ENCODE results near the gene PFDN2. TPM values are rescaled to one million over a fixed set of nuclear protein-coding genes. Genes with fewer than 3 reads are reported as not detected.

Gene PFDN2
- total and polyA plus RNA-seq, 10 of the 15 experiments (the other 5 are each of a cell fraction or from before 2014, with no cell fraction given): 30.0 to 141 (median 80.5) TPM

GRCh38 chr1:161161652-161162051 lies 43.8 kb upstream of the PFDN2 start:
- BruUV-seq (replicated peaks): no TSS peak
- 76% methylated on average over 5 of the region's 5 CpGs for WGBS (ENCODE audit: insufficient coverage, insufficient replicate concordance, low lambda C conversion rate, missing lambda C conversion rate)
- Histone ChIP-seq H3K4me3 (no peak overlapping the region), H4K20me1 (ENCODE audit: control insufficient read depth, insufficient read depth) (no peaks in the 10 kb centered on the region), H3K9ac (ENCODE audit: control insufficient read depth, insufficient read depth, low read length) (no peak overlapping the region), H3K27me3 (replicated peaks in 1 of 2; ENCODE audit: control insufficient read depth in 2 of 2, insufficient read depth in 2 of 2, low read length in 1 of 2) (no peaks in the 10 kb centered on the region), H3K36me3 (ENCODE audit: control insufficient read depth in 2 of 2, insufficient read depth in 2 of 2, low read length in 1 of 2) (peaks cover 0 to 16% of the 10 kb centered on the region in 2 experiments; a peak in 3 of 4 replicates), H3K4me2 (ENCODE audit: control insufficient read depth, insufficient read depth) (no peak overlapping the region), H3K27ac (ENCODE audit: control insufficient read depth, insufficient read depth) (no peak overlapping the region), H3K9me3 (replicated peaks; ENCODE audit: control insufficient read depth, insufficient read depth, low read length) (no peaks in the 10 kb centered on the region), H3K79me2 (ENCODE audit: control insufficient read depth, insufficient read depth, low read length) (peaks cover 8% of the 10 kb centered on the region), H2AFZ (ENCODE audit: control insufficient read depth, low read depth, low read length) (no peak overlapping the region), H3K4me1 (ENCODE audit: control insufficient read depth, insufficient read depth, low read length) (peaks cover 15% of the 10 kb centered on the region)
- ChIA-PET SMC1A (ENCODE audit: uncharacterized antibody, unreplicated experiment) (interaction anchor here (0.9 to 1.1 kb wide), 2 partner anchors 14 to 55 kb away, joined by 3 read pairs; no protein-coding TSS in a partner anchor), CTCF (interaction anchor here (0.8 to 1.4 kb wide), 4 partner anchors 19 to 220 kb away, joined by 3 to 7 read pairs (median 4); partner anchors contain the start of genes DEDD and TOMM40L), POLR2A (no interaction called here), RAD21 (ENCODE audit: unreplicated experiment) (interaction anchor here (0.8 to 1.1 kb wide), 3 partner anchors 171 to 223 kb away, joined by 3 to 5 read pairs (median 3); no protein-coding TSS in a partner anchor)
- FAIRE-seq (no peak), ATAC-seq (no peak), DNase-seq (ENCODE audit: low read depth, low spot score) (no peak)
- intact Hi-C loops (cut with micrococcal nuclease; ENCODE audit: unreplicated experiment): no loop called here
- in situ Hi-C loops (cut with MboI): no loop called here
- TF ChIP-seq SPI1 (IDR thresholded peaks at IDR 0.05; ENCODE audit: borderline replicate concordance, insufficient read depth, low read depth, low read length) (no peak), FOXK2 (IDR thresholded peaks at IDR 0.05) (no peak), YBX1 (IDR thresholded peaks at IDR 0.05) (no peak)

DNA sequence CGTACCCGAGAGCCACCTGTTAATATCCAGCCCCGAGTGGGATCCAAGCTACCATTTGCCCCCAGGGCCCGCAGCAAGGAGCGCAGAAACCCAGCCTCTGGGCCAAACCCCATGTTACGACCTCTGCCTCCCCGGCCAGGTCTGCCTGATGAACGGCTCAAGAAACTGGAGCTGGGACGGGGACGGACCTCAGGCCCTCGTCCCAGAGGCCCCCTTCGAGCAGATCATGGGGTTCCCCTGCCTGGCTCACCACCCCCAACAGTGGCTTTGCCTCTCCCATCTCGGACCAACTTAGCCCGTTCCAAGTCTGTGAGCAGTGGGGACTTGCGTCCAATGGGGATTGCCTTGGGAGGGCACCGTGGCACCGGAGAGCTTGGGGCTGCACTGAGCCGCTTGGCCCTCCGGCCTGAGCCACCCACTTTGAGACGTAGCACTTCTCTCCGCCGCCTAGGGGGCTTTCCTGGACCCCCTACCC lies 42.9 kb upstream of the PFDN2 start:
- Histone ChIP-seq H3K4me3 (no peak overlapping the region), H3K27ac (ENCODE audit: control insufficient read depth, insufficient read depth) (no peak overlapping the region), H3K36me3 (ENCODE audit: control insufficient read depth in 2 of 2, insufficient read depth in 2 of 2, low read length in 1 of 2) (peaks cover 0 to 16% of the 10 kb centered on the region in 2 experiments; a peak in 3 of 4 replicates), H3K27me3 (replicated peaks in 1 of 2; ENCODE audit: control insufficient read depth in 2 of 2, insufficient read depth in 2 of 2, low read length in 1 of 2) (no peaks in the 10 kb centered on the region), H3K9me3 (replicated peaks; ENCODE audit: control insufficient read depth, insufficient read depth, low read length) (no peaks in the 10 kb centered on the region), H2AFZ (ENCODE audit: control insufficient read depth, low read depth, low read length) (no peak overlapping the region), H3K4me2 (ENCODE audit: control insufficient read depth, insufficient read depth) (no peak overlapping the region), H3K4me1 (ENCODE audit: control insufficient read depth, insufficient read depth, low read length) (peaks cover 15% of the 10 kb centered on the region), H4K20me1 (ENCODE audit: control insufficient read depth, insufficient read depth) (no peaks in the 10 kb centered on the region), H3K9ac (ENCODE audit: control insufficient read depth, insufficient read depth, low read length) (no peak overlapping the region), H3K79me2 (ENCODE audit: control insufficient read depth, insufficient read depth, low read length) (peaks cover 8% of the 10 kb centered on the region)
- 95% methylated on average over 22 of the region's 22 CpGs for WGBS (ENCODE audit: insufficient coverage, insufficient replicate concordance, low lambda C conversion rate, missing lambda C conversion rate)
- DNase-seq (ENCODE audit: low read depth, low spot score) (no peak), ATAC-seq (no peak), FAIRE-seq (no peak)
- TF ChIP-seq IRF4 (IDR thresholded peaks at IDR 0.05; ENCODE audit: low read depth, low read length): no peak
- TF ChIP-seq, protein P1, sequence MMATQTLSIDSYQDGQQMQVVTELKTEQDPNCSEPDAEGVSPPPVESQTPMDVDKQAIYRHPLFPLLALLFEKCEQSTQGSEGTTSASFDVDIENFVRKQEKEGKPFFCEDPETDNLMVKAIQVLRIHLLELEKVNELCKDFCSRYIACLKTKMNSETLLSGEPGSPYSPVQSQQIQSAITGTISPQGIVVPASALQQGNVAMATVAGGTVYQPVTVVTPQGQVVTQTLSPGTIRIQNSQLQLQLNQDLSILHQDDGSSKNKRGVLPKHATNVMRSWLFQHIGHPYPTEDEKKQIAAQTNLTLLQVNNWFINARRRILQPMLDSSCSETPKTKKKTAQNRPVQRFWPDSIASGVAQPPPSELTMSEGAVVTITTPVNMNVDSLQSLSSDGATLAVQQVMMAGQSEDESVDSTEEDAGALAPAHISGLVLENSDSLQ (IDR thresholded peaks at IDR 0.05): no peak
- no peak for TF ChIP-seq ETV6 (conservative IDR thresholded peaks at IDR 0.05 in 1 of 2, IDR thresholded peaks at IDR 0.05 in 1 of 2; ENCODE audit: borderline replicate concordance in 1 of 2, low read depth in 1 of 2)
- TF ChIP-seq HDGF (IDR thresholded peaks at IDR 0.05): no peak
- TF ChIP-seq POLR2AphosphoS5 (IDR thresholded peaks at IDR 0.05; ENCODE audit: low read length): no peak
- TF ChIP-seq IRF3 (IDR thresholded peaks at IDR 0.05): no peak
- no peak for TF ChIP-seq HDAC6 (IDR thresholded peaks at IDR 0.05; ENCODE audit: unreplicated experiment)
- TF ChIP-seq NFYB (IDR thresholded peaks at IDR 0.05; ENCODE audit: insufficient read depth, low read depth, low read length): no peak
- in situ Hi-C loops (cut with MboI): no loop called here
- CTCF ChIA-PET: interaction anchor here (1.4 kb wide), 1 partner anchor 221 kb away, joined by 5 read pairs; no protein-coding TSS in a partner anchor
- intact Hi-C loops (cut with micrococcal nuclease; ENCODE audit: unreplicated experiment): no loop called here
- SMC1A ChIA-PET (ENCODE audit: uncharacterized antibody, unreplicated experiment): no interaction called here
- POLR2A ChIA-PET: interaction anchor here (0.6 kb wide), 1 partner anchor 10 kb away, joined by 5 read pairs; no protein-coding TSS in a partner anchor
- BruUV-seq (replicated peaks): no TSS peak
- RAD21 ChIA-PET (ENCODE audit: unreplicated experiment): interaction anchor here (0.8 to 1.1 kb wide), 2 partner anchors 170 to 224 kb away, joined by 3 to 5 read pairs; no protein-coding TSS in a partner anchor
